GM18873 (cell line): Measurements from ENCODE around the gene ZNF445.
"Not testable (repeated sequence)": the region's sequence is repeated elsewhere in the genome, so short reads cannot be mapped to it uniquely, and the experiment has no call there.

Experiments used
- ATAC-seq: cut with Tn5 transposase; IDR thresholded peaks from one replicate; pipeline ENCODE4 v1.9.1; 2021; ENCODE audit warnings: mild to moderate bottlenecking, moderate library complexity, moderate number of reproducible peaks; ENCODE audit not compliant: unreplicated experiment, low FRiP score

Gene ZNF445

GRCh38 chr3:44411031-44411645 is 66.3 kb downstream of the ZNF445 start:
- ATAC-seq: no peak

- no peak for ATAC-seq
These were observed 67.6 kb downstream of the ZNF445 start for GRCh38 chr3:44409640-44410410.

DNA sequence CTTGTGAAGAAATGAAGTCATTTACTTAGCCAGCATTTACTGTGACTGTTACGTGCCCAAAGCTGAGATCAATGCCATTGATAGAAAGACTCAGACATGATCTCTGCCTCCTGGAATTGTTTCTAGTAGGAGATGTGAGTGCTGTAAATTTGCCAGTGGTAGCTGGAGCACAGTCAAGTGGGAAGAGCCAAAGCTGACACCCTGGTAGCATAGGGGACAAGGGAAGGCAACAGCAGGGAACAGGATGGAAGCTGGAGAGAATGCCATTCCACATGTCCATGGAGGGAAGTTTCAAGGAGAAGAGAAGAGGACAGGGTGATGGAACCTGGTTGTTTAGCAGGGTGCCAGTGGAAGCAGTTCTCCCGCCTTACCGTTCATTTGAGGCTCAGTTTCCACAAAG is 74.9 kb downstream of the ZNF445 start:
- no peak for ATAC-seq

- no peak for ATAC-seq
These were observed 76.7 kb downstream of the ZNF445 start for GRCh38 chr3:44400771-44401170.

DNA sequence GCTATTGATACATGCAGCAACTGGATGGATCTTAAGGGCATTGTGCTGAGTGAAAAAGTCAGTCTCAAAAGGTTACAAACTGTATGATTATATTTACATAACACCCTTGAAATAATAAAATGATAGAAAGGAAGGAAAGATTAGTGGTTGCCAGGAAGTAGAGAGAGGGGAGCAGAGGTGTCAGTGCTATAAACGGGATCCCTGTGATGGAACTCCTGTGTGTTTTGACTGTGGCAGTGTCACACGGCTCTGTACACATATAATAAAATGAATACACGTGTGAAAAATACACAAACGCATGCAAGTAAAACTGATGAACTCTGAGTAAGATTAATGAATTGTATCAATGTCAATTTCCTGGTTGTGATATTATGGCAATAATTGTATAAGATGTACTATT is 78.6 kb downstream of the ZNF445 start:
- no peak for ATAC-seq

DNA sequence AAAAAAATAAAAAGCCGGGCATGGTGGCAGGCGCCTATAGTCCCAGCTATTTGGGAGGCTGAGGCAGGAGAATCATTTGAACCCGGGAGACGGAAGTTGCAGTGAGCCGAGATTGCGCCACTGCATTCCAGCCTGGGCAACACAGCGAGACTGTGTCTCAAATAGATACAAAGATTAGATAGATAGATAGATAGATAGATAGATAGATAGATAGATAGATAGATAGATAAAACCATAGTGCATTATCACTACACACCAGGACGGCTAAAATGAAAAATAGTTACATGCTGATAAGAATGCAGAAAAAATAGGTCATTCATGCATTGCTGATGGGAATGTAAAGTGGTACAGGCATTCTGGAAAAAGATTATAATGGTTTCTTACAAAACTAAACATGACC is 79.2 kb downstream of the ZNF445 start:
- not testable (repeated sequence) for ATAC-seq

GRCh38 chr3:44396200-44397171 is 81.0 kb downstream of the ZNF445 start:
- no peak for ATAC-seq

DNA sequence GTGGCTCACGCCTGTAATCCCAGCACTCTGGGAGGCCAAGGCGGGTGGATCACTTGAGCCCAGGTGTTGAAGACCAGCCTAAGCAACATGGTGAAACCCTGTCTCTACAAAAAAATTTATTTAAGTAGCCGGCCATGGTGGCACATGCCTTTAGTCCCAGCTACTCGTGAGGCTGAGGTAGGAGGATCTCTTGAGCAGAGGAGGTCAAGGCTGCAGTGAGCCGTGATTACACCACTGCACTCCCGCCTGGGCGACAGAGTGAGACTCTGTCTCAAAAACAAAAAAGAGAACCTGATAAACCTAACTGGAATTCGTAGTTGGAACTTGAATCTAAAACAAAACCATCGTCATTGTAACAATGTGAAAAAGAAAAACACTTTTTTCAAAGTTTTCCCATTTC is 81.8 kb downstream of the ZNF445 start:
- ATAC-seq: no peak

- ATAC-seq: no peak
These were observed 85.0 kb downstream of the ZNF445 start for GRCh38 chr3:44392489-44392888.

- no peak for ATAC-seq
These were observed 90.1 kb downstream of the ZNF445 start for GRCh38 chr3:44387404-44387803.
